HepG2 (cell line): ENCODE measurements around the gene NAB2. TPM values are rescaled to one million over a fixed set of nuclear protein-coding genes. Genes with fewer than 3 reads are reported as not detected.

Experiments
- ARHGAP35 ChIP-seq: sonication (generic); formaldehyde crosslinking; IDR thresholded peaks from 2 replicates; pipeline ENCODE4 v1.9.0; 2022; ENCODE audit warnings: mild to moderate bottlenecking, inconsistent platforms, moderate library complexity, missing genetic modification reagents, borderline replicate concordance
- ARID4A ChIP-seq: sonication (generic); formaldehyde crosslinking; IDR thresholded peaks from 2 replicates; pipeline ENCODE4 v1.5.0; 2020; ENCODE audit warnings: mild to moderate bottlenecking, missing genetic modification reagents, borderline replicate concordance
- CHD2 ChIP-seq: IDR thresholded peaks from 2 replicates; pipeline ENCODE4 v1.6.1; 2011; ENCODE audit warnings: low read depth, low read length, improper control_type of control experiment
- CREB3 ChIP-seq: sonication (generic); formaldehyde crosslinking; IDR thresholded peaks from 2 replicates; pipeline ENCODE4 v1.5.0; 2020; ENCODE audit warnings: missing genetic modification reagents
- DR1 ChIP-seq: sonication (generic); formaldehyde crosslinking; IDR thresholded peaks from 2 replicates; pipeline ENCODE4 v1.8.0; 2021; ENCODE audit warnings: mild to moderate bottlenecking, missing genetic modification reagents, inconsistent platforms
- KAT7 ChIP-seq: IDR thresholded peaks from 2 replicates; pipeline ENCODE4 v1.6.1; 2018; ENCODE audit warnings: borderline replicate concordance, missing compliant biosample characterization
- MZF1 ChIP-seq: sonication (generic); formaldehyde crosslinking; IDR thresholded peaks from 2 replicates; pipeline ENCODE4 v1.8.1; 2023; ENCODE audit warnings: mild to moderate bottlenecking, missing genetic modification reagents, borderline replicate concordance
- PRDM10 ChIP-seq: sonication (generic); formaldehyde crosslinking; IDR thresholded peaks from 2 replicates; pipeline ENCODE4 v1.4.0; 2020; ENCODE audit warnings: low read depth, missing genetic modification reagents
- RCOR2 ChIP-seq: IDR thresholded peaks from 2 replicates; pipeline ENCODE4 v1.6.1; 2016; ENCODE audit warnings: missing biosample characterization, missing genetic modification reagents
- TFE3 ChIP-seq: IDR thresholded peaks from 2 replicates; pipeline ENCODE4 v1.6.1; 2016
- XRCC5 ChIP-seq: fragments of 200-400 bp; formaldehyde crosslinking; optimal IDR thresholded peaks from 2 replicates; pipeline ENCODE3; 2017; ENCODE audit warnings: mild to moderate bottlenecking, low read length
- ZBTB7B ChIP-seq: sonication (generic); formaldehyde crosslinking; IDR thresholded peaks from 2 replicates; pipeline ENCODE4 v1.4.0; 2020; ENCODE audit warnings: missing genetic modification reagents
- ZNF160 ChIP-seq: sonication (generic); formaldehyde crosslinking; IDR thresholded peaks from 2 replicates; pipeline ENCODE4 v1.8.0; 2022; ENCODE audit warnings: mild to moderate bottlenecking, inconsistent platforms, missing genetic modification reagents
- ZNF225 ChIP-seq: sonication (generic); formaldehyde crosslinking; IDR thresholded peaks from 2 replicates; pipeline ENCODE4 v1.4.0; 2020; ENCODE audit warnings: mild to moderate bottlenecking, missing genetic modification reagents
- ZNF382 ChIP-seq: sonication (generic); formaldehyde crosslinking; IDR thresholded peaks from 2 replicates; pipeline ENCODE4 v1.5.0; 2020; ENCODE audit warnings: missing genetic modification reagents, mild to moderate bottlenecking, borderline replicate concordance
- ZNF7 ChIP-seq: IDR thresholded peaks from 2 replicates; pipeline ENCODE4 v1.6.1; 2016; ENCODE audit warnings: missing biosample characterization, missing genetic modification reagents
- ZNF746 ChIP-seq: sonication (generic); formaldehyde crosslinking; IDR thresholded peaks from 2 replicates; pipeline ENCODE4 v1.8.0; 2022; ENCODE audit warnings: mild to moderate bottlenecking, missing genetic modification reagents
- ZNF780A ChIP-seq: sonication (generic); formaldehyde crosslinking; IDR thresholded peaks from 2 replicates; pipeline ENCODE4 v1.8.0; 2022; ENCODE audit warnings: mild to moderate bottlenecking, missing genetic modification reagents, moderate library complexity
- ZNF792 ChIP-seq: IDR thresholded peaks from 2 replicates; pipeline ENCODE4 v1.6.1; 2016
- polyA plus RNA-seq, 8 experiments: library from polyadenylated mRNA; depleted of rRNA in 3 of 8; stranded (reverse) in 7 of 8; unstranded in 1 of 8; fragments of >200 nt; fragmentation: Illumina TruSeq in 4 of 8; extraction: Trizol in 4 of 8; gene quantifications; 2 replicates each; pipeline versions ENCODE4 v1.2.1 to v1.2.3, GENCODE V29; 2011 to 2016; ENCODE audit warnings: low read depth in 4 of 8, missing spikeins in 1 of 8, mixed read lengths in 1 of 8; ENCODE audit not compliant: insufficient read depth in 1 of 8
- total RNA-seq, 5 experiments: library from RNA; depleted of rRNA; stranded (reverse); fragments of >200 nt; fragmentation: Illumina TruSeq; extraction: Trizol; gene quantifications; 2 replicates each; pipeline ENCODE4 v1.2.3, GENCODE V29; 2016; ENCODE audit warnings: low read depth in 1 of 5

NAB2 gene
- total and polyA plus RNA-seq, 2 of the 13 experiments (the other 11 are each of a cell fraction or from before 2014, with no cell fraction given) = 11.7 to 12.9 TPM

GRCh38 chr12:57124261-57124877 is 35.5 kb downstream of the NAB2 start (continued):
- no peak for TF ChIP-seq CREB3
- no peak for TF ChIP-seq ZNF780A (CRISPR knock-in tag)
- TF ChIP-seq ZNF382 (CRISPR knock-in tag) = no peak
- peak; percentile 54 for TF ChIP-seq XRCC5
- TF ChIP-seq TFE3 (CRISPR knock-in tag) = no peak
- no peak for TF ChIP-seq ARHGAP35 (CRISPR knock-in tag)
- TF ChIP-seq ZNF160 = no peak
- 0 out of 2 replicates have a peak, but pooled peaks have one; percentile 32 for TF ChIP-seq PRDM10 (CRISPR knock-in tag)
- TF ChIP-seq ZNF225 (CRISPR knock-in tag) = no peak
- no peak for TF ChIP-seq CHD2
- TF ChIP-seq KAT7 (CRISPR knock-in tag) = no peak
- no peak for TF ChIP-seq ZNF7
- no peak for TF ChIP-seq RCOR2 (CRISPR knock-in tag)
- TF ChIP-seq ARID4A (CRISPR knock-in tag) = no peak
- no peak for TF ChIP-seq DR1 (CRISPR knock-in tag)
- TF ChIP-seq ZNF746 (CRISPR knock-in tag) = no peak
- no peak for TF ChIP-seq MZF1 (CRISPR knock-in tag)
- no peak for TF ChIP-seq ZBTB7B (CRISPR knock-in tag)
- no peak for TF ChIP-seq ZNF792 (CRISPR knock-in tag)
